HCT116 (cell line): Measurements from ENCODE around the gene ZAR1L.

Source experiments
- CBX3 ChIP-seq: IDR thresholded peaks from 2 replicates; pipeline ENCODE4 v1.6.1; 2012; ENCODE audit warnings: low read depth
- CEBPB ChIP-seq: IDR thresholded peaks from 2 replicates; pipeline ENCODE4 v1.6.1; 2012; ENCODE audit warnings: low read depth
- CTCF ChIP-seq, 3 experiments: fragments of 200-600 bp in 1 of 3; sonication (generic) in 1 of 3; IDR thresholded peaks in 2 of 3; conservative IDR thresholded peaks in 1 of 3; 2 replicates each; pipeline ENCODE4 v1.5.1; 2012 to 2017; ENCODE audit warnings: low read depth in 2 of 3, low read length in 2 of 3, antibody characterized with exemption in 1 of 3, borderline replicate concordance in 1 of 3, control low read depth in 1 of 3, mild to moderate bottlenecking in 1 of 3, mixed read lengths in 1 of 3, mixed run types in 1 of 3, moderate library complexity in 1 of 3; ENCODE audit not compliant: insufficient read depth in 1 of 3
- ELF1 ChIP-seq: IDR thresholded peaks from 2 replicates; pipeline ENCODE4 v1.6.1; 2012; ENCODE audit warnings: low read depth, borderline replicate concordance
- EZH2 ChIP-seq: fragments of 200-600 bp; sonication (generic); IDR thresholded peaks from 2 replicates; pipeline ENCODE4 v1.6.1; 2017; ENCODE audit warnings: antibody characterized with exemption, mixed run types
- EZH2phosphoT487 ChIP-seq: fragments of 200-600 bp; IDR thresholded peaks from 2 replicates; pipeline ENCODE4 v1.6.1; 2018; ENCODE audit warnings: antibody characterized with exemption, borderline replicate concordance
- POLR2A ChIP-seq: IDR thresholded peaks from 2 replicates; pipeline ENCODE4 v1.7.0; 2011; ENCODE audit warnings: borderline replicate concordance; ENCODE audit not compliant: insufficient read depth, insufficient read length; ENCODE audit errors: extremely low read depth
- POLR2AphosphoS5 ChIP-seq: IDR thresholded peaks from 2 replicates; pipeline ENCODE4 v1.6.1; 2011; ENCODE audit warnings: mild to moderate bottlenecking, low read depth, low read length, moderate library complexity
- SIN3A ChIP-seq: IDR thresholded peaks from 2 replicates; pipeline ENCODE4 v1.6.1; 2012; ENCODE audit warnings: low read depth
- SP1 ChIP-seq: IDR thresholded peaks from 2 replicates; pipeline ENCODE4 v1.6.1; 2012; ENCODE audit warnings: low read depth
- TCF7L2 ChIP-seq: IDR thresholded peaks from 2 replicates; pipeline ENCODE4 v1.7.0; 2011; ENCODE audit warnings: borderline replicate concordance, inconsistent platforms; ENCODE audit not compliant: insufficient read depth, insufficient read length; ENCODE audit errors: extremely low read depth
- YY1 ChIP-seq: IDR thresholded peaks from 2 replicates; pipeline ENCODE4 v1.6.1; 2011; ENCODE audit warnings: low read length, low read depth, moderate library complexity, mild to moderate bottlenecking; ENCODE audit not compliant: insufficient replicate concordance; ENCODE audit errors: extremely low read depth
- ZFX ChIP-seq: fragments of 450-650 bp; IDR thresholded peaks from 2 replicates; pipeline ENCODE4 v1.6.1; 2017
- ZNF274 ChIP-seq: fragments of 200-500 bp; sonication (Bioruptor generic); IDR thresholded peaks from 2 replicates; pipeline ENCODE4 v1.6.1; 2014; ENCODE audit warnings: mild to moderate bottlenecking, low read depth, low read length, inconsistent platforms

DNA sequence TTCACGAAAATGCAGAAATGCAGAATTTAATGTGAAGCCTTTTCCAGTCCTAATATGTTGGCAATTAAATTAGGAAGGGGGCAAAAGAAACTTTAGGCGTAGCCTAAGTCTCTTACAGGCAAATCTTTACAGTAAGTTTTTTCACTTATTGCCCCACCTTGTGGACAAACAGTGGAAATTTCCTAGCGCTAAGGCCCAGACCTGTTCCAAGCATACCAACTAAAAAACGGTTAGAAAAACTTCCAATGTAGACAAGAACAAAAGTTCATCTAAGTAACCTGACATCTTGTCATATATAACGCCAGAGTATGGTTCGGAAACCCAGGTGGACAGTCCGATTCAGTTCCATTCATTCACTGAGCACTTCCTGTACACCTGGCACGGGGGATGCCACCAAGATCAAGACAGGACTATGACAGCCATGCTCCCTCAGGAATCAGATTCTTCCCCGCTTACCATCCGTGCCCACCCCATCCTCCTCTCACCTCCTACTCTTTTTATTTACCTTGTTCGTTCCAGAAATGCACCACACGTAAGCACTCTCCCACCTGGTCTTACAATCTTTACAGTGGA lies 4.9 kb downstream of the ZAR1L start:
- TF ChIP-seq ELF1 (no peak), EZH2 (no peak), POLR2AphosphoS5 (no peak), POLR2A (no peak), TCF7L2 (no peak), CBX3 (no peak), ZNF274 (no peak), CTCF (IDR thresholded peaks at IDR 0.05 in 2 of 3, conservative IDR thresholded peaks at IDR 0.05 in 1 of 3; ENCODE audit: borderline replicate concordance in 1 of 3, insufficient read depth in 1 of 3, low read depth in 2 of 3, low read length in 2 of 3) (peak; percentile 56 to 75 (median 63)), SIN3A (no peak), ZFX (no peak), EZH2phosphoT487 (no peak), CEBPB (no peak), YY1 (no peak), SP1 (no peak)
